Daoy (cell line): ENCODE data around the gene ITCH. TPM values are rescaled to one million over a fixed set of nuclear protein-coding genes. Genes with fewer than 3 reads are reported as not detected.
"Not testable (repeated sequence)": the region's sequence is repeated elsewhere in the genome, so short reads cannot be mapped to it uniquely, and the experiment has no call there.

Experiments used
- DNase-seq: peaks from one replicate; pipeline ENCODE4 v3.0.0-alpha.2; 2015; ENCODE audit warnings: low read depth
- total RNA-seq: library from RNA; depleted of rRNA; stranded (reverse); fragments of >200 nt; shearing (Covaris generic); gene quantifications from 2 replicates; pipeline ENCODE4 v1.2.3, GENCODE V29; 2014; rRNA removed

The ITCH gene
- total RNA-seq = 45.1 and 48.3 TPM in 2 replicates

DNA sequence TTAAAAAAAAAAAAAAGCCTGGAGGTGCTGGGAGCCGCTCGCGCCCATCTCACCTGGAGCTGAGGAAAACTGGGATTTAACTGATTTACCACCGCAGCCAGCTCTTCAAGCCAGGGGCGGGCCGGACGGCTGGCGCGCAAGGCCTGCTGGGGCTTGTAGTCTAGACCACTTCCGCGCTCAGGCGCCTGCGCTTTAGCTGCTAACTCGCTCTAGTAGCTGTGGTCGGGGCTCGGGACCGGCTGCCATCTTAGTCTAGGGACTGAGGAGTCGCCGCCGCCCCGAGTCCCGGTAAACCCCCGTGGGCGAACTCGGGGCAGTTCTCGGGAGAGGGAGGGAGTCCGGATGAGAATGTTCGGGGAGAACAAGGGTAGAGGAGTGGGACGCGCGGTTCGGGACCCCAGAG is at the start of gene ITCH:
Gene ITCH (plus strand): TSS at position 212 of the 403 bp plus-strand sequence. CDS start 30,539 bp downstream, outside the sequence.
- peak; percentile 96 for DNase-seq

DNA sequence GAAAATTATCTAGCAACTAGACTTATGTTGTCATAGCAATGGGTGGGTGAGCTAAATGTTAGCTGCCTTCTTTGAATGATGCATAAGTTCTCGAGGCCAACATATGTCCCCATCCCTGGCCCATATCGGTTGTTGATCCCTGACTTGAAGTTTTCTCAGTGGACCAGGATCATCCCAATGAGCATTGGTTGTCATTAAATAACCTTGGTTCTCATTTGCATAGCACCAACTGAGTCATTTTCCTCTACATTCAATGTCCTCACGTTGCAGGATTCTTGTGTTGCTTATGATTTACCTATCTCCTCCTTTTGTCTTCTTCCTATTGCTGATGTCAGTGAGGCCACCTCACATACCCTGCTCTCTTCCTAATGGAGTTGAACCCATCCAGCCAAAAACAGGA is 47.8 kb upstream of the ITCH start:
- DNase-seq = no peak

- DNase-seq = peak; percentile 23
Measured at GRCh38 chr20:34316196-34316814, 46.8 kb upstream of the ITCH start.

- no peak for DNase-seq
Measured at GRCh38 chr20:34318609-34319443, 44.2 kb upstream of the ITCH start.

- no peak for DNase-seq
Measured at GRCh38 chr20:34320861-34321260, 42.2 kb upstream of the ITCH start.

DNA sequence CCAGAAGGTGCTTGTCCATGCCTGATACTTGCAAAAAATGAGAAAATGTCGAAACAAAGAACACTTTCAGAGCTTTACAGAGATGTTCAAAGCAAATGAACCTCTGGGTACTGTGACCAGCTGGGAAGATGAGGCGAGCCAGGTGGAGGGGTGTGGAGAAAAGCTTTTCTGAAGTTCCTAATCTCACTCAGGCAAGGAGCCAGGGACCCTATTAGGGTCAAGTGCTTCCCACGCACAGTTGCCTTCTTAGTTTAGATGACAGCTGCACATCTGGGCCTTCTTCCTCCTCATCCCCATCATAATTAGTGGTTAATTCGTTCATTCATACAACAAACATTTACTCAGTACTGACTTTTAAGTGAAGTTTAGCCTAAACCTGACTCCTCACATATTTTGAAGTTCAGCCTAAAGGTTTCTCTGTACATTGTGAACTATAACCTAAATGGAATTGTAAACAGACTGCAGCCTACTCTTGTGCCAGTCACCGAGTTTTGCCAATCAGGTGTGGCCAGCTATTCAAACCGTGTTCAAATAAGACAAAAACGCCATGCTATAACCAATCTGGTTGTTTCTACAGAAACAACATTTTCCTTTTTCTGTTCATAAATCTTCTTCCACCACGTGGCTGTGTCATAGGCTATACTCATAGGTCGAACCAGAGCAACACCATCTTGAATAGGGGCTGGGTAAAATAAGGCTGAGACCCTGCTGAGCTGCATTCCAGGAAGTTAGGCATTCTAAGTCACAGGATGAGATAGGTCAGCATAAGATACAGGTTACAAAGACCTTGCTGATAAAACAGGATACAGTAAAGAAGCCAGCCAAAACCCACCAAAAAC is 40.6 kb upstream of the ITCH start:
- no peak for DNase-seq

GRCh38 chr20:34324541-34324940 is 38.5 kb upstream of the ITCH start:
- DNase-seq = no peak

DNA sequence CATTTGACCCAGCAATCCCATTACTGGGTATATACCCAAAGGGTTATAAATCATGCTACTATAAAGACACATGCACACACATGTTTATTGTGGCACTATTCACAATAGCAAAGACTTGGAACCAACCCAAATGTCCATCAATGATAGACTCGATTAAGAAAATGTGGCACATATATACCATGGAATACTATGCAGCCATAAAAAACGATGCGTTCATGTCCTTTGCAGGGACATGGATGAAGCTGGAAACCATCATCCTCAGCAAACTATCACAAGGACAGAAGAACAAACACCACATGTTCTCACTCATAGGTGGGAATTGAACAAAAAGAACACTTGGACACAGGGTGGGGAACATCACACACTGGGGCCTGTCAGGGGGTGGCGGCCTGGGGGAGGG is 34.9 kb upstream of the ITCH start:
- not testable (repeated sequence) for DNase-seq

DNA sequence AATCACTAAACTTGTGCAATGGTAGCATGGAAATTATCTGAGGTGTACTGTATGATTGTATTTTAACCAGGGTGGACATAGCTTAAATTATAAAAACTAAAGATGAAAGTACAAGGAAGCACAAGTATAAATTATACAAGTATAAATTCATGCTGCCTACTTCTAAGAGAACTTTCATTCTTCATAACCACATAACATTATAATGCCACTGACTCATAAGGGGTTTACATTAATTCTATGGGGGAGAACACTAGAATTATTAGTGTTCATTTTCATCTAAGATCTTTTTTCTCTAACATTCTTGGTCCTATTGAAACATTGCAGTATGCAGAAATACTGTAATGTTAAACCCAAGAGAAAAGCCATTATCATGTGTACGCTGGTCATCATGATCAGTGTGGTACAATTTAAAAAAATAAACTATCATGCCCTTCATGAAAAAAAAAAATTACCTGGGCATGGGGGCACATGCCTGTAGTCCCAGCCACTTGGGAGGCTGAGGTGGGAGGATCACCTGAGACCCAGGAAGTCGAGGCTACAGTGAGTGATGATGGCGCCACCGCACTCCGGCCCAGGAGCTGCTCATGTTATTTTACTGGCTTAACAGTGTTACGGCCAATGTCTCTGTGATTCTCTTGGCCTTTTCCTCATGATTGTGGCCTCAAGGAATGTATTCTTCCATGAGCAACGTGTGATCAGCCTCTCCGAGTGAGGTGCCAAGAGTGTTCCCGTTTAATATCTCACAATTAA is 34.0 kb upstream of the ITCH start:
- DNase-seq = no peak

- DNase-seq = not testable (repeated sequence)
Measured at GRCh38 chr20:34330861-34331544, 32.1 kb upstream of the ITCH start.

DNA sequence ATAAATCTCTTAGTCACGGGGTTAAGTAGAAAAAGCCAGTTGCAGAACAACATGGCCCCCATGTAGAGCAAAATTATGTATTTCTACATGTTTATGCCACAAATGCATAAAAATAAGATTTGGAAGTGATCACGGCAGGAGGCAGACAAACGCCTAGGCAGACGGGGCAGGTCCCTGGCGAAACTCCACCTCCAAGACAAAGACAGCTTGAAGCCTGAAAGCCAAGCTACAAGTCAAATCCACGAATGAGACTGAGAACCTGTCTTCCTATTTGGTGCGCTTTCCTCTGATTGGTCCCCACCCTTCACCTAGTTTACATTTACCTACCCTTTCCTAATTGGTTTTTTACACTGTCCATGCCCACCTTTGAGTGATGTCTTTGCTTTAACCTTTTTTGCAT is 31.2 kb upstream of the ITCH start:
- DNase-seq = no peak

DNA sequence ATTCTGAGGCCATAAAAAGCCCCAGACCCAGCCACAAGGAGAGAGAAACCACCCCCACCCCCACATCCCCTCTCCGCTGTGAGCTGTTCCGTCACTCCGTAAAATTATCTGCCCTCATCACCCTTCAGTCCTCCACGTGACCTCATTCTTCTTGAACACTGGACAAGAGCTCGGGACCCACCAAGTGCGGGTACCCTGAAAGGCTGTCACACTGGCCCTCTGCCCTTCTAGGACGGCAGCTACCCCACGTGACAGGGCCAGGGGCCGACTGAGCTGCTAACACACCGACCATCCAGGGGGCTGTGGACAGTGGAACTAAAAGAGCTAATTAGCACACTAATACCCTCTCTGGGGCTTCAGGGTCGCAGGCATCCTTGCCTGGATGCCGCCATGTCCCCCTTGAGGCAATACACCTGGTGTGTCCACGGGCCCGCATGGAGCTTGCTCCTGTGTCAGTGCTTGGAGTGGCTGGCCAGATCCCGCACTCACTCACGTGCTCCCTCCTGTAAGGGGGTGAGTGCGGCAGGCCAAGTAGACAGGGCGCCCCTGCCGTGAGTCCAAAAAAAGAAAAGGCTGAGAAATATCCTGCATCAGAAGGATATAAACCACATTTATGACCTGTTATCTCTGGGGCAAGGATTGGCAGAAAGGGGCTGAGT is 30.7 kb upstream of the ITCH start:
- DNase-seq = no peak

DNA sequence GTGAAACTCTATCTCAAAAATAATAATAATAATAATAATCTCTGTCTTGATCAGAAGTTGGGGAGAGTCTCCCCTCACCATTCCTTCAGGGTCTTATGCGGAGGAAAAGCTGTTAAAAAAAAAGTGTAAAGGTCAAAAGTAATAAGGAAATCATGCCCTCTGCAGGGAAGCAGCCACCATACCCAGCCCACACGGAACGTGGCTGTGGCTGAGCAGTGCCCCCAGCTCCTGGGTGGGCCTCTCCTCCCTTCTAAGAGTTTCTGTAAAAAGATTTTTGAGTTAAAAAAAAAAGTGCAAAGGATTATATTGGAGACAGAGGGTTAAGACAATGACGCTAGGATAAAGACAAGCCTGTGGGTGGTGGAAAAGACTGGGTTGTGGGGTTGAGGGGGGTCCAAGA is 29.3 kb upstream of the ITCH start:
- no peak for DNase-seq

DNA sequence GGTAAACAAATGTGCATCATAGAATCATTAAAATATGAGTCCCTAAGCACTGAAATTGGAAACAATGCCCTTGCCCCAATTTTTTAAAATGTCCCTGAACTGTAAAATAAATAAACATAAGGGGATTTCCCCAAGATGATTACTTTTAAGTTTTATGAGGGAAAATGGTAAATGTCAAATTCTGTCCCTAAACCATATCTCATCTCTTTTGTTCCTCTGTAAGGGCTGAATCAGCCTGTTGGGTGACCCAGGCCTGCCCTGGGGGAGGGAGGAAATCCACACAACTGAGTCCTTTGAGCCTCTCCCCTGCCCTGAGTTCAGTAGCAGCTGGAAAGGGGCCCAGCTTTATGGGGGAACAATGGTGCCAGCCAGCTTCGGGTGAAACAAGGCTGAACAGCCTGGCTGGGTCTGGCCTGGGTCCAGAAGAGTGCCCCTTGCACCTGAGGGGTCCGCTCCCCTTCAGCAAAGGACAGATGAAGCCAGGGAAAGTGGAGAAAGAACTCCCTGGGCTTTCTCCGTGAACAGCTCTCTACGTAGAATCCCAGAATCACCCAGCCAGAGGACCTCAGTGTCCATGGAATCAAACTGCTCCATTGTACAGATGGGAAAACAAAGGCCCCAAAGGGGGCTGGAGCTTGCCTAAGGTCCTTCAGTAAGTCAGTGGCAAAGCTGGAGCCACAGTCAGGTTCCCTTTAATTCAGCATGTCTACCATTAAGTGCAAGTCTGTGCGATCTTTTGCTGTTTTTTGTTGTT is 28.2 kb upstream of the ITCH start:
- DNase-seq = peak; percentile 36

- no peak for DNase-seq
Measured at GRCh38 chr20:34337544-34337943, 25.5 kb upstream of the ITCH start.

DNA sequence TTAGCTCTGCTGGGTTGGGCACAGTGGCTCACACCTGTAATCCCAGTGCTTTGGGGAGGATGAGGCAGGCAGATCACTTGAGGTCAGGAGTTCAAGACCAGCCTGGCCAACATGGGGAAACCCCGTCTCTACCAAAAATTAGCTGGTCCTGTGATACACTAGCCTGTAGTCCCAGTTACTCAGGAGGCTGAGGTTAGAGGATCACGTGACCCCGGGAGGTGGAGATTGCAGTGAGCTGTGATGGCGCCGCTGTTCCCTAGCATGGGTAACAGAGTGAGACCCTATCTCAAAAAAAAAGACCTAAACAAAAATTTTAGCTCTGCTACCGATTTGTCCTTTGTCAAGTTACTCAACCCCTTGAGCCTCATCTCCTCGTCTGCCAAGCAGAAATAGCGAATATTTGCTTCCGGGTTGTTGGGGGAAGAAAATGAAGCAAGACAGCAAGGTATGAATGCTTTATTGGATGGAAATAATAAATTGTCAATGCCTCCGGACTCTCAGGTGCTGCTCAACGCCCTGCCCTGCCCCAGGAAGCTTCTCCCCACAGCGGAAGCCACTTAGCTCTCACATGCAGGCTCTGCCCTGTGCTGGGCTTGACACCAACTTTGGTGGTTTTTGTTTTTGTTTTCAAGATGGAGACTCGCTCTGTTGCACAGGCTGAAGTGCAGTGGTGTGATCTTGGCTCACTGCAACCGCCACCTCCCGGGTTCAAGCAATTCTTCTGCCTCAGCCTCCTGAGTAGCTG is 24.9 kb upstream of the ITCH start:
- DNase-seq = no peak

- not testable (repeated sequence) for DNase-seq
Measured at GRCh38 chr20:34340726-34341125, 22.3 kb upstream of the ITCH start.

- not testable (repeated sequence) for DNase-seq
Measured at GRCh38 chr20:34341199-34341598, 21.9 kb upstream of the ITCH start.
